H1 (cell line): ENCODE results near the gene TRHDE. TPM values are rescaled to one million over a fixed set of nuclear protein-coding genes. Genes with fewer than 3 reads are reported as not detected.

Source experiments
- CTCF ChIA-PET: fragments of 300-600 bp; sonication (Branson Sonifier 250); formaldehyde crosslinking; loops from one replicate; lab custom pipeline; 2021; ENCODE audit not compliant: partially characterized antibody; lab: Charles Lee
- POLR2A ChIA-PET: fragments of 300-600 bp; sonication (Branson Sonifier 250); formaldehyde crosslinking; loops from one replicate; lab custom pipeline; 2021; ENCODE audit warnings: inconsistent platforms; ENCODE audit not compliant: partially characterized antibody; lab: Charles Lee
- DNase-seq, 2 experiments: peaks; one replicate each; pipeline versions ENCODE4 v3.0.0 to v3.0.0-alpha.2; 2010 to 2022; ENCODE audit warnings: low spot score in 2 of 2, low read depth in 1 of 2, mixed read lengths in 1 of 2
- FAIRE-seq: peaks from 2 replicates; lab custom pipeline; 2011; peaks lifted over from hg19 to GRCh38; lab: Jason Lieb, UNC
- H2AFZ ChIP-seq: 2 replicates; pipeline ENCODE4 v1.8.1; 2012; ENCODE audit warnings: low read length, inconsistent platforms
- H2AK5ac ChIP-seq: 2 replicates; pipeline ENCODE4 v1.6.1; 2013; ENCODE audit warnings: low read depth, low read length
- H2BK120ac ChIP-seq: replicated peaks from 2 replicates; pipeline ENCODE3; 2013; ENCODE audit warnings: low read depth, low read length, inconsistent platforms
- H2BK12ac ChIP-seq: 2 replicates; pipeline ENCODE4 v1.6.1; 2013; ENCODE audit warnings: low read depth, low read length
- H2BK15ac ChIP-seq: 2 replicates; pipeline ENCODE4 v1.6.1; 2013; ENCODE audit warnings: low read length
- H2BK20ac ChIP-seq: 2 replicates; pipeline ENCODE4 v1.6.1; 2013; ENCODE audit warnings: low read length
- H2BK5ac ChIP-seq: 2 replicates; pipeline ENCODE4 v1.6.1; 2013; ENCODE audit warnings: low read depth, low read length
- H3K14ac ChIP-seq: 2 replicates; pipeline ENCODE4 v1.6.1; 2013; ENCODE audit warnings: inconsistent platforms; ENCODE audit not compliant: insufficient read length
- H3K18ac ChIP-seq: 2 replicates; pipeline ENCODE4 v1.6.1; 2013; ENCODE audit warnings: low read length; ENCODE audit errors: extremely low read depth
- H3K23ac ChIP-seq: 2 replicates; pipeline ENCODE4 v1.6.1; 2013; ENCODE audit warnings: inconsistent platforms; ENCODE audit not compliant: insufficient read length
- H3K23me2 ChIP-seq: 2 replicates; pipeline ENCODE4 v1.6.1; 2013; ENCODE audit warnings: low read depth, low read length
- H3K27ac ChIP-seq: 2 replicates; pipeline ENCODE4 v1.6.1; 2011; ENCODE audit warnings: low read depth, low read length, inconsistent platforms
- H3K27me3 ChIP-seq, 4 experiments: replicated peaks in 1 of 4; 1 replicate in 1 of 4; 2 replicates in 3 of 4; pipeline versions ENCODE4 v1.6.1 to v1.8.1; 2011 to 2013; ENCODE audit warnings: low read length in 3 of 4, mild to moderate bottlenecking in 3 of 4, inconsistent platforms in 2 of 4, mixed read lengths in 2 of 4, moderate library complexity in 1 of 4; ENCODE audit not compliant: control insufficient read depth in 3 of 4, insufficient read depth in 3 of 4; ENCODE audit errors: extremely low read depth in 1 of 4
- H3K36me3 ChIP-seq, 4 experiments: 2 replicates each; pipeline versions ENCODE4 v1.6.1 to v1.8.1; 2011 to 2013; ENCODE audit warnings: mild to moderate bottlenecking in 4 of 4, low read length in 3 of 4, moderate library complexity in 2 of 4, control low read depth in 1 of 4, inconsistent platforms in 1 of 4; ENCODE audit not compliant: insufficient read depth in 4 of 4, control insufficient read depth in 2 of 4
- H3K4ac ChIP-seq: replicated peaks from 2 replicates; pipeline ENCODE3; 2013; ENCODE audit warnings: low read length, low read depth, mixed read lengths, inconsistent platforms; ENCODE audit not compliant: insufficient read length
- H3K4me1 ChIP-seq, 4 experiments: replicated peaks in 1 of 4; 1 replicate in 1 of 4; 2 replicates in 3 of 4; pipeline versions ENCODE4 v1.6.1 to v1.8.1; 2011 to 2013; ENCODE audit warnings: low read length in 3 of 4, inconsistent platforms in 2 of 4, mixed read lengths in 1 of 4; ENCODE audit not compliant: insufficient read depth in 4 of 4, control insufficient read depth in 3 of 4
- H3K4me2 ChIP-seq, 2 experiments: 2 replicates each; pipeline versions ENCODE4 v1.6.1 to v1.8.1; 2011 to 2013; ENCODE audit warnings: low read depth in 2 of 2, low read length in 2 of 2, control low read depth in 1 of 2, inconsistent platforms in 1 of 2, mild to moderate bottlenecking in 1 of 2; ENCODE audit not compliant: insufficient read depth in 1 of 2
- H3K4me3 ChIP-seq, 4 experiments: fragments of 200-600, 300-600 bp in 1 of 4; sonication (generic), shearing (Covaris generic), sonication (Bioruptor Twin) in 1 of 4; 2 replicates each; pipeline versions ENCODE4 v1.5.1 to v1.8.1; 2011 to 2016; ENCODE audit warnings: low read length in 4 of 4, low read depth in 3 of 4, control low read depth in 2 of 4, inconsistent platforms in 2 of 4, mild to moderate bottlenecking in 2 of 4, mixed read lengths in 1 of 4, moderate library complexity in 1 of 4; ENCODE audit not compliant: insufficient read depth in 2 of 4; ENCODE audit errors: extremely low read depth in 1 of 4
- H3K56ac ChIP-seq: replicated peaks from 2 replicates; pipeline ENCODE3; 2013; ENCODE audit warnings: low read depth, mild to moderate bottlenecking, mixed read lengths, low read length, inconsistent platforms; ENCODE audit not compliant: insufficient read length
- H3K79me1 ChIP-seq: 2 replicates; pipeline ENCODE4 v1.6.1; 2013; ENCODE audit warnings: low read depth, low read length, control low read depth
- H3K79me2 ChIP-seq, 2 experiments: 2 replicates each; pipeline versions ENCODE4 v1.6.1 to v1.8.1; 2012 to 2013; ENCODE audit warnings: low read length in 2 of 2, mild to moderate bottlenecking in 2 of 2, inconsistent platforms in 1 of 2; ENCODE audit not compliant: insufficient read depth in 2 of 2, control insufficient read depth in 1 of 2
- H3K9ac ChIP-seq, 4 experiments: replicated peaks in 1 of 4; 1 replicate in 1 of 4; 2 replicates in 3 of 4; pipeline versions ENCODE4 v1.6.1 to v1.8.1; 2011 to 2013; ENCODE audit warnings: low read depth in 3 of 4, low read length in 3 of 4, control low read depth in 2 of 4, mild to moderate bottlenecking in 2 of 4, moderate library complexity in 2 of 4, inconsistent platforms in 1 of 4; ENCODE audit errors: extremely low read depth in 1 of 4
- H3K9me3 ChIP-seq, 2 experiments: 2 replicates each; pipeline versions ENCODE4 v1.6.1 to v1.8.1; 2012 to 2013; ENCODE audit warnings: mild to moderate bottlenecking in 2 of 2, moderate library complexity in 2 of 2, control low read depth in 1 of 2, inconsistent platforms in 1 of 2, low read depth in 1 of 2, low read length in 1 of 2, mixed read lengths in 1 of 2; ENCODE audit not compliant: insufficient read depth in 2 of 2
- H4K20me1 ChIP-seq, 2 experiments: replicated peaks in 1 of 2; 2 replicates each; pipeline versions ENCODE3 to v1.8.1; 2011 to 2013; ENCODE audit warnings: inconsistent platforms in 2 of 2, low read length in 2 of 2, mild to moderate bottlenecking in 1 of 2; ENCODE audit not compliant: insufficient read depth in 2 of 2, control insufficient read depth in 1 of 2
- H4K5ac ChIP-seq: 2 replicates; pipeline ENCODE4 v1.6.1; 2013; ENCODE audit warnings: low read length, low read depth, mixed read lengths, inconsistent platforms; ENCODE audit not compliant: insufficient read length
- H4K8ac ChIP-seq: 2 replicates; pipeline ENCODE4 v1.8.0; 2013; ENCODE audit warnings: mild to moderate bottlenecking, moderate library complexity, low read length, inconsistent platforms; ENCODE audit not compliant: insufficient read depth; ENCODE audit errors: extremely low read depth
- H4K91ac ChIP-seq: replicated peaks from 2 replicates; pipeline ENCODE3; 2013; ENCODE audit warnings: low read length, mixed read lengths, inconsistent platforms; ENCODE audit not compliant: insufficient read length
- ATF2 ChIP-seq: IDR thresholded peaks from 2 replicates; pipeline ENCODE4 v1.6.1; 2012; ENCODE audit warnings: low read length, inconsistent platforms
- CEBPB ChIP-seq: IDR thresholded peaks from 2 replicates; pipeline ENCODE4 v1.6.1; 2012; ENCODE audit warnings: low read depth, low read length
- CTCF ChIP-seq, 3 experiments: IDR thresholded peaks; 1 replicate in 2 of 3; 2 replicates in 1 of 3; pipeline versions ENCODE4 v1.5.1 to v1.6.1; 2011; ENCODE audit warnings: low read length in 3 of 3, mild to moderate bottlenecking in 3 of 3, inconsistent platforms in 2 of 3, low read depth in 1 of 3, moderate library complexity in 1 of 3; ENCODE audit not compliant: insufficient read depth in 1 of 3; ENCODE audit errors: control extremely low read depth in 1 of 3
- JUND ChIP-seq: IDR thresholded peaks from 2 replicates; pipeline ENCODE4 v1.6.1; 2011; ENCODE audit warnings: mild to moderate bottlenecking, improper control_type of control experiment, low read length
- RAD21 ChIP-seq, 2 experiments: IDR thresholded peaks in 1 of 2; conservative IDR thresholded peaks in 1 of 2; 2 replicates each; pipeline ENCODE4 v1.6.1; 2011; ENCODE audit warnings: low read depth in 2 of 2, low read length in 2 of 2, improper control_type of control experiment in 1 of 2, inconsistent platforms in 1 of 2, mild to moderate bottlenecking in 1 of 2, moderate library complexity in 1 of 2
- SUZ12 ChIP-seq: fragments of 200-600 bp; sonication (generic); IDR thresholded peaks from 2 replicates; pipeline ENCODE4 v1.6.1; 2012; ENCODE audit warnings: mild to moderate bottlenecking, inconsistent platforms, low read length, moderate library complexity, mixed read lengths
- WGBS, 2 experiments: shearing (Covaris generic) in 1 of 2; methylation state at CpG; one replicate each; pipeline versions ENCODE4 v1.1.6 to v1.1.7; 2013 to 2015; ENCODE audit warnings: low lambda C conversion rate in 2 of 2, mixed read lengths in 2 of 2, inconsistent platforms in 1 of 2, low coverage in 1 of 2, missing lambda C conversion rate in 1 of 2; ENCODE audit not compliant: insufficient replicate concordance in 2 of 2, insufficient coverage in 1 of 2, insufficient read length in 1 of 2; ENCODE audit errors: extremely low coverage in 1 of 2, missing lambda C conversion rate in 1 of 2; 5-methylcytosine and 5-hydroxymethylcytosine counted together
- polyA plus RNA-seq, 7 experiments: library from polyadenylated mRNA; depleted of rRNA in 3 of 7; stranded (reverse) in 5 of 7; unstranded in 2 of 7; fragments of >200 nt in 5 of 7; fragments of 200-250 nt in 2 of 7; gene quantifications; 1 replicate in 5 of 7; 2 replicates in 1 of 7; 4 replicates in 1 of 7; pipeline versions ENCODE4 v1.2.1 to v1.2.3, GENCODE V29; 2011 to 2013; ENCODE audit warnings: missing spikeins in 2 of 7, mixed read lengths in 2 of 7
- total RNA-seq: library from RNA; stranded (reverse); fragmentation: NEBNext Ultra II Directional; extraction: Animal tissue kit (Norgen Biotek cat#: 25700); gene quantifications from 2 replicates; pipeline ENCODE4 v1.2.1, GENCODE V29; 2021

Gene TRHDE
- total and polyA plus RNA-seq, 2 of the 8 experiments (the other 6 are each of a cell fraction or from before 2014, with no cell fraction given) = 1.3 to 5.0 TPM

- no peak overlapping the region for H2BK120ac ChIP-seq
- no peak overlapping the region for H3K4me2 ChIP-seq
- H4K20me1 ChIP-seq = no peaks in the 10 kb centered on the region
- H3K36me3 ChIP-seq = no peaks in the 10 kb centered on the region; a peak in 1 of 8 replicates
- H4K91ac ChIP-seq = no peak overlapping the region
- H4K8ac ChIP-seq = no peak overlapping the region
- no peak overlapping the region for H3K56ac ChIP-seq
- TF ChIP-seq SUZ12 (no peak), ATF2 (no peak), CEBPB (no peak), CTCF (IDR thresholded peaks at IDR 0.05; ENCODE audit: control extremely low read depth in 1 of 3, insufficient read depth in 1 of 3, low read depth in 1 of 3, low read length in 3 of 3) (peak in 2 of 3 experiments; percentile 13 to 15; a peak in 2 of 4 replicates), RAD21 (IDR thresholded peaks at IDR 0.05 in 1 of 2, conservative IDR thresholded peaks at IDR 0.05 in 1 of 2; ENCODE audit: low read depth in 2 of 2, low read length in 2 of 2) (peak; percentile 6 to 17; a peak in 1 of 4 replicates), JUND (no peak)
- FAIRE-seq (no peak), DNase-seq (no peak)
- no peak overlapping the region for H2AFZ ChIP-seq
- H2AK5ac ChIP-seq = no peak overlapping the region
- H2BK20ac ChIP-seq = no peak overlapping the region
- no peak overlapping the region for H4K5ac ChIP-seq
- no peak overlapping the region for H2BK15ac ChIP-seq
- CTCF ChIA-PET = interaction anchor here (0.6 to 1.9 kb wide), 7 partner anchors 36 to 251 kb away, joined by 3 to 4 read pairs (median 3); no protein-coding TSS in a partner anchor
- H3K4ac ChIP-seq = no peak overlapping the region
- H3K9ac ChIP-seq = no peak overlapping the region
- H3K4me1 ChIP-seq = peaks cover 0 to 2% (median 0%) of the 10 kb centered on the region in 4 experiments; a peak in 3 of 7 replicates
- 82% methylated on average over 2 of the region's 2 CpGs; no CpG with 5 or more reads in 1 of the 2 experiments for WGBS, 2 experiments
- no peaks in the 10 kb centered on the region for H3K79me2 ChIP-seq
- no peak overlapping the region for H2BK5ac ChIP-seq
- H3K9me3 ChIP-seq = no peaks in the 10 kb centered on the region
- no peak overlapping the region for H3K4me3 ChIP-seq
- peaks cover 13% of the 10 kb centered on the region for H3K23me2 ChIP-seq
- no peaks in the 10 kb centered on the region for H3K79me1 ChIP-seq
- no peak overlapping the region for H3K18ac ChIP-seq
- H3K27ac ChIP-seq = no peak overlapping the region
- POLR2A ChIA-PET = no interaction called here
- no peak overlapping the region for H3K14ac ChIP-seq
- H3K27me3 ChIP-seq = peaks cover 4 to 17% (median 9%) of the 10 kb centered on the region in 4 experiments; a peak in 6 of 7 replicates
- H3K23ac ChIP-seq = no peak overlapping the region
- no peak overlapping the region for H2BK12ac ChIP-seq
These were observed 4.2 kb upstream of the TRHDE start for GRCh38 chr12:72267974-72268373.
